ENCODE data around the gene COPB2. TPM values are rescaled to one million over a fixed set of nuclear protein-coding genes. Genes with fewer than 3 reads are reported as not detected.

The COPB2 gene
- total and polyA plus RNA-seq, 2 of the 8 experiments (the other 6 are each of a cell fraction or from before 2014, with no cell fraction given) = 40.3 to 119 TPM

DNA sequence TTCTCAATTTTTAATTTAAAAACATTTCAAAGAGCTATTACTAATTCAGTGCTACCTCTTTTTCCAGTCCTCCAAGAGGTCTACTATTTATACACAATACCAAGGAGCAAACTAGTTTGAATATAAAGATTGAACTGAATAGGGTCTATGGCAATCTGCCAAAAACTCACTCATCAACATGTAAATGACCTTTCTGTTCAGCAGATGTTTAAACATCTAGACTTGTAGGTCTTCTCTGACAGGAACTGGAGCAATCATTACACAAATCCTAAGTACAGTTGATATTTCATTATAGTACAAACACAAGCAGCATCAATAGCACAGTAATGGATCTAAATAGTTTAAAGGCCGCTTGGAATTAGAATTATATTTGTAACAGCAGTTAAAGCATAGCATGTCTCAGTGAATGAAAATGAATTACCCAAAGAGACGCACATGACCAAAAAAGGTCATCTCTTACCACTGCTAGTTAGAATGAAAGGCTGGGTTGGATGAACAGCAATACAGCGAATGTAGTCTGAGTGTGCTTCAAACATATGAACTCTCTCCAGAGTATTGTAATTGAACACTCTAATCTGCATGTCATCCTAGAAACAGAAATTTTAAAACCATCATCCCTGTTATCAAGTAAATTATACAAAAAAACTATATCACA is 10.7 kb downstream of the COPB2 start:
- H4K91ac ChIP-seq (replicated peaks; ENCODE audit: insufficient read length, low read length) = no peak overlapping the region
- no peaks in the 10 kb centered on the region for H3K79me1 ChIP-seq (ENCODE audit: low read depth, low read length)
- no peak overlapping the region for H3K4me2 ChIP-seq (ENCODE audit: insufficient read depth in 1 of 2, low read depth in 2 of 2, low read length in 2 of 2)
- no peak overlapping the region for H2BK12ac ChIP-seq (ENCODE audit: low read depth, low read length)
- H4K5ac ChIP-seq (ENCODE audit: insufficient read length, low read depth, low read length) = no peak overlapping the region
- ChIA-PET POLR2A (ENCODE audit: partially characterized antibody) (interaction anchor here (1.5 to 1.8 kb wide), 2 partner anchors 11 to 25 kb away, joined by 3 to 5 read pairs; partner anchors contain the start of gene COPB2), CTCF (ENCODE audit: partially characterized antibody) (interaction anchor here (1.4 kb wide), 1 partner anchor 25 kb away, joined by 4 read pairs; no protein-coding TSS in a partner anchor)
- DNase-seq (ENCODE audit: low read depth in 1 of 2, low spot score in 2 of 2) = no peak
- no peak overlapping the region for H2BK20ac ChIP-seq (ENCODE audit: low read length)
- peaks cover 18 to 84% (median 49%) of the 10 kb centered on the region in 4 experiments for H3K36me3 ChIP-seq (ENCODE audit: control insufficient read depth in 2 of 4, insufficient read depth in 4 of 4, low read length in 3 of 4)
- no peak overlapping the region for H2BK15ac ChIP-seq (ENCODE audit: low read length)
- no peak overlapping the region for H3K18ac ChIP-seq (ENCODE audit: extremely low read depth, low read length)
- H3K79me2 ChIP-seq (ENCODE audit: control insufficient read depth in 1 of 2, insufficient read depth in 2 of 2, low read length in 2 of 2) = peaks cover 0 to 16% of the 10 kb centered on the region in 2 experiments; a peak in 2 of 4 replicates
- 85% methylated on average over 3 of the region's 3 CpGs; no CpG with 5 or more reads in 1 of the 2 experiments for WGBS, 2 experiments (ENCODE audit: extremely low coverage in 1 of 2, insufficient coverage in 1 of 2, insufficient read length in 1 of 2, insufficient replicate concordance in 2 of 2, low coverage in 1 of 2, low lambda C conversion rate in 2 of 2, missing lambda C conversion rate in 1 of 2)
- no peak overlapping the region for H3K56ac ChIP-seq (replicated peaks; ENCODE audit: insufficient read length, low read depth, low read length)
- no peak overlapping the region for H3K4me3 ChIP-seq (ENCODE audit: extremely low read depth in 1 of 4, insufficient read depth in 2 of 4, low read depth in 3 of 4, low read length in 4 of 4)
- peaks cover 0 to 2% of the 10 kb centered on the region in 2 experiments for H4K20me1 ChIP-seq (replicated peaks in 1 of 2; ENCODE audit: control insufficient read depth in 1 of 2, insufficient read depth in 2 of 2, low read length in 2 of 2)
- H3K23me2 ChIP-seq (ENCODE audit: low read depth, low read length) = no peaks in the 10 kb centered on the region
- TF ChIP-seq, protein P1, sequence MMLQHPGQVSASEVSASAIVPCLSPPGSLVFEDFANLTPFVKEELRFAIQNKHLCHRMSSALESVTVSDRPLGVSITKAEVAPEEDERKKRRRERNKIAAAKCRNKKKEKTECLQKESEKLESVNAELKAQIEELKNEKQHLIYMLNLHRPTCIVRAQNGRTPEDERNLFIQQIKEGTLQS (IDR thresholded peaks at IDR 0.05; ENCODE audit: insufficient read depth, low read depth, low read length) = no peak
- TF ChIP-seq POLR2A (IDR thresholded peaks at IDR 0.05; ENCODE audit: control extremely low read depth in 1 of 2, low read depth in 2 of 2, low read length in 2 of 2) (no peak), BRCA1 (IDR thresholded peaks at IDR 0.05; ENCODE audit: low read depth, low read length) (no peak), PHF8 (conservative IDR thresholded peaks at IDR 0.05; ENCODE audit: low read depth, low read length) (no peak), RBBP5 (IDR thresholded peaks at IDR 0.05; ENCODE audit: borderline replicate concordance, low read depth, low read length) (no peak)
- no peak overlapping the region for H3K9ac ChIP-seq (replicated peaks in 1 of 4; ENCODE audit: extremely low read depth in 1 of 4, low read depth in 3 of 4, low read length in 3 of 4)
- H3K23ac ChIP-seq (ENCODE audit: insufficient read length) = no peak overlapping the region
- no peak overlapping the region for H3K14ac ChIP-seq (ENCODE audit: insufficient read length)
- no peak overlapping the region for H3K4ac ChIP-seq (replicated peaks; ENCODE audit: insufficient read length, low read depth, low read length)
- H3K27ac ChIP-seq (ENCODE audit: low read depth, low read length) = no peak overlapping the region
- no peak overlapping the region for H2BK120ac ChIP-seq (replicated peaks; ENCODE audit: low read depth, low read length)
- H3K27me3 ChIP-seq (replicated peaks in 1 of 4; ENCODE audit: control insufficient read depth in 3 of 4, extremely low read depth in 1 of 4, insufficient read depth in 3 of 4, low read length in 3 of 4) = no peaks in the 10 kb centered on the region
- FAIRE-seq = no peak
- no peak overlapping the region for H4K8ac ChIP-seq (ENCODE audit: extremely low read depth, insufficient read depth, low read length)
- no peak overlapping the region for H2AFZ ChIP-seq (ENCODE audit: low read length)
- no peaks in the 10 kb centered on the region for H3K4me1 ChIP-seq (replicated peaks in 1 of 4; ENCODE audit: control insufficient read depth in 3 of 4, insufficient read depth in 4 of 4, low read length in 3 of 4)
- H2BK5ac ChIP-seq (ENCODE audit: low read depth, low read length) = no peak overlapping the region
- H2AK5ac ChIP-seq (ENCODE audit: low read depth, low read length) = no peak overlapping the region
- no peaks in the 10 kb centered on the region for H3K9me3 ChIP-seq (ENCODE audit: insufficient read depth in 2 of 2, low read depth in 1 of 2, low read length in 1 of 2)

Data from H1 (cell line).